NCI-H2081 (cell line): ENCODE data around the gene NT5C3B.
"Not testable (repeated sequence)": the region's sequence is repeated elsewhere in the genome, so short reads cannot be mapped to it uniquely, and the experiment has no call there.

Experiments used
- DNase-seq, 2 experiments: peaks; one replicate each; lab custom pipeline; 2025; lab: John Stamatoyannopoulos, UW

The NT5C3B gene

GRCh38 chr17:41835800-41836549 is at the start of gene NT5C3B:
TSS of gene NT5C3B (minus strand) at chr17:41836232. CDS start at chr17:41836193, 39 bp downstream.
- DNase-seq, result peak; percentile 52 to 63

DNA sequence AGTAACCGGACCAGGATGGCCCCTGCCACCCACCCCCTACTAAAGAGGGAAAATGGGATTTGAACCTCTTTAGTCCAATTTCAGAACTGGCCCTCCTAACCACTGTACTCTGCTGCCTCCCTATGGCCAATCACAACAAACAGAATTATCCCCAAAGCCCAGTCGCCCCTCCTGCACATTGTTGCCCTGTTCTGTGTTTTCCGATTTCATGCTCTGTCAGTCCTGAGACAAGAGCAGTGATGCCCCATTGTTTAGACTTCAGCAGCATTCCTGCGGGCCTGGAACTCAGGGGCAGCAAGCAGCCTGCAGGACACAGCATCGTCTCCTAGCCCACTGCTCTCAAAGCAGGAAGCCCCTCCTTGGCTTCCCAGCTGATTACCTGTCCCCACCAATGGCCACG is 49.7 kb upstream of the NT5C3B start:
- peak in 1 of 2 experiments; percentile 9 for DNase-seq

DNA sequence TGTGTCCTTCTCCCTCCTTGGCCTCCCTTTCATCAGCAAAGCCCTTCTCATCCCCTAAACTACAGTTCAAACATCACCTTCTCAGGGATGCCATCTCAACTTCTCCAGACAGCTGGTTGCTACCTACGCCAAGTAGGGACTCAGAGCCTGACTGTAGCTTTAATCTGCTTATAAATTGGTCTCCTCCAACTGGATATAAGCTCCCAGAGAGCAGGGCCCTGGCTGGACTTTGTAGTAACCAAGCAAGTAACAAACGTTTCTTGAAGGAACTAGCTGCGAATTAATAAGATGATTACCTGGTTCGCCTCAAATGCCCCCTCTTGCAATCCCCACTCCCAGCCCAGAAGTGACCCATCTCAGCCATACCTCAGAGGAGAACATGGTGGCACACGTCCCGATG is 46.7 kb upstream of the NT5C3B start:
- no peak for DNase-seq

DNA sequence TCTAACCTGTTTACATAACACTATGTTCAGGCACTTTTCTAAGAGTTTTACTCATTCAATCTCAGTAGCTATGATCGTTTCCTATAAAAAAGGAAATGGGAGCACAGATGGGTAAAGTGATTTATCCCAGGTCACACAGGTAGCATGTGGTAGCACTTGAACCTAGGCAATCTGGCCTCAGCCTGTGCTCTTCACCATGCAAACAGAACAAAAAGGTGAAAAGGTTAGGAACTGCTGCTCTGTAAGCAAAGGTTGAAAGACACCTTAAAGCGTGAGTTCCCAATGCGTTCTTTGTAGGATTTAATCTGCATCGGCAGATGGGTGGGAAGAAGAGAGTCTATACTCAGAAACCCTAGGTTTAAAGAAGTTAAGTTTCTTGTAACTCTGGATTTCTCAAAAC is 44.1 kb upstream of the NT5C3B start:
- no peak for DNase-seq

DNA sequence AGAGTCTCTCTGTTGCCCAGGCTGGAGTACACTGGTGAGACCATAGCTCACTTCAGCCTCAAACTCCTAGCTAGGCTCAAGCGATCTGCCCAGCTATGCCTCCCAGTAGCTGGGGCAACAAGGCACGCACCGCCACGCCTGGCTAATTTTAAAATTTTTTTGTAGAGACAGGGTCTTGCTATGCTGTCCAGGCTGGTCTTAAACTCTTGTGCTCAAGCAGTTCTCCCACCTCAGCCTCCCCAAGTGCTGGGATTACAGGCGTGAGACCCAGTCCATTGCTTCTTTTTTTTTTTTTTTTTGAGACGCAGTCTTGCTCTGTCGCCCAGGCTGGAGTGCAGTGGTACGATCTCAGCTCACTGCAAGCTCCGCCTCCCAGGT is 38.2 kb upstream of the NT5C3B start:
- not testable (repeated sequence) for DNase-seq

- no peak for DNase-seq
These were observed 37.7 kb upstream of the NT5C3B start for GRCh38 chr17:41873559-41874292.

DNA sequence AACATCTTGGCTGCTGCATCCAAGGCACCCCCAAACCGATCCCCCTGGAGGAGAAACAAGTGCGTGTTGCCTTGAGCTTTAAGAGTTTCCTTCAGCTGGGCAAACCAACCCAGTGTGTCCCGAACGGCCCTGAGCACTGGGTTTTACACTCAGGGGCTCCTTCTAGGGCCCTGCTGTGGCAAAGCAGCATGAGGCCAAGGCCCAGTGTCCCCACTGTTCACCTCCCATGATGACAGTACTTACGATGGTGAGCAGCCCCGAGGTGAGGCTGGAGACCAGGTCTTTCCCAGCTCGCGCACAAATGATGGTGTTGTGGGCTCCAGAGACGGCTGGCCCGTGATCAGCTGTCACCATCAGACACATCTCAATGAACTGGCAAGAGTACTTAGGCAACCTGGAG is 35.8 kb upstream of the NT5C3B start:
- DNase-seq, result no peak

DNA sequence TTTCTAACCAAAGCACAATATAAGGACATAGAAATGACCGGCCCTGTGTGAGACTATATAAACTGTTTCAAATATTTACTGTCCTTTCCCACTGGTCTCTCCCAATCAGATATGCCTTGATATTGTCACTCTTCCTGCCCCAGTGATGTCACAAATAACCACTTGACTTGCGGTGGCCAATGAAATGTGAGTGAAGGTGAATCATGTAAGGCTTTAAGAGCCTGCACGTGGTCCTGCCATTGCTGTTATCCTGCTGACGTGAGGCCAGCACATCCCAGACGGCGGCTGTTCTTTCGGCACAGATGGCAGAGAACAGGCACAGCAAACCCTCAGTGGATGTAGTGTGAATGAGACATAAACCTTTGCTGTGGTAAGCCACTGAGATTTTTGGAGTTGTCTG is 34.6 kb upstream of the NT5C3B start:
- no peak for DNase-seq

DNA sequence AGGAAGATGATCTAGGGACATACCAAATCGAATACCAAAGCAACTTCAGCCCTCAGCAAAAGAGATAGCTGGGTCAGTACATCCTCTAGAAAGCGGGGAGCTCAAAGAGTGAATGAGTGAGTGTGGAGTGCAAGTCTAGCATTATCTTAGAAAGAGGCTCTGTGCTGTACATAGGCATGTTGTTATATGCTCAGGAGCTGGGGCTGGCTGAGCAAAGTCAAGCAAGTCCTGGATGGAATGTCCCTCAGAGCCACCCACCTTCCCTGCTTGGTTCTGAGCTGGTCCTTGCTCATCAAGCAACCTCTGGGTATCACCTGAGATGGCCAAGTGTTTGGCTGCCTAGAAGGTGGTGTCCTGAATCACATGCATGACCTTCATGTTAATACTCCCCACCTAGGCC is 34.1 kb upstream of the NT5C3B start:
- no peak for DNase-seq

- no peak for DNase-seq
These were observed 33.4 kb upstream of the NT5C3B start for GRCh38 chr17:41869426-41869825.

GRCh38 chr17:41868568-41868967 is 32.5 kb upstream of the NT5C3B start:
- no peak for DNase-seq

DNA sequence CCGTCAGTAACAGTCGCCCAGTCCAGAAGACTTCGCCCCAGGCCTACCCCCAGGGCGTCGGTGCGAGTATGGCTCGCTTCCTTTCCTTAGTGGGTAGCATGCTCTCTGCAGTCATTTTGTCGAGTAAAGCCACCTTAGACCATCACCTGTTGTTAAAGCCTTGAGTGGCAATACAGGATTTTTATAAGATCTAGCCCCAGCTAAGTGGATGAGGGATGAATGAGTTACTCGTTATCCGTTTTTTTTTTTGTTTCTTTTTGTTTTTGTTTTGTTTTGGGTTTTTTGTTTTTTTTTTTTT is 29.5 kb upstream of the NT5C3B start:
- DNase-seq, result no peak

DNA sequence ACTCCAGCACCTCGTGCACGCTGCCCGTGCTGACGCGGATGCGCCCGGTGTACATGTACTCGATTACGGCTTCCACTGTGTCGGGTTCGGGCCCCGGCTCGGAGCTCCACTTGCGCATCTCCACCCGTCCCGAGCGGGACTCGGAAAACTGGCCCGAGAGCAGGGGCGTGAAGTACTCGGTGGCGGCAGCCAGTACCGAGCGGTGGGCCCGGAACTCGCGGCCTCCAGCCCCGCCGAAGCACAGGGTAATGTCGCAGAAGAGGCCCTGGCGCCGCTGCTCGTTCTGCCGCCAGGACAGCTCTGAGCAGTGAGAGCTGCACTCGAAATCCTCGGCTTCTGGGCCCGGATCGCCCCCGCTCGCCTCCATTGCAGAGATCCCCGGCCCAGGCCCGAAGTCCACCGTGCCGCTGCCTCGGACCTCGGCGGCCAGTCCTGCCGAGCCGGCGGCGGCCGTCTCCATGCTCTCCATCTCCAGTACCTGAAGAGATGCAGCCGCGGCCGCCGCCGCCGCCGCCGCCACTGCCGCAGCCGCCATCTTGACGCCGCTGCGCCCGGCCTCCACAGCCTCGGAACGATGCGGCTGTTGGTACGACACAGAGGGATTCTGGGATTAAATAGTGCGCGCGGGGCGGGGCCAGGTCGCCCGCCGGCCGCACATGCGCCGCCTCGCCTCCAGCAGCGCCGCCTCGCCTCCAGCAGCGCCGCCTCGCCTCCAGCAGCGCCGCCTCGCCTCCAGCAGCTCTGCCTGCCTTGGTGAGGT is 29.0 kb upstream of the NT5C3B start, which contains the start of gene KLHL11:
TSS of gene KLHL11 (minus strand) at position 588 of the 760 bp plus-strand sequence. CDS start at position 535, 53 bp downstream.
- peak; percentile 91 to 94 for DNase-seq

- DNase-seq, result no peak
These were observed 28.4 kb upstream of the NT5C3B start for GRCh38 chr17:41864498-41864835.

DNA sequence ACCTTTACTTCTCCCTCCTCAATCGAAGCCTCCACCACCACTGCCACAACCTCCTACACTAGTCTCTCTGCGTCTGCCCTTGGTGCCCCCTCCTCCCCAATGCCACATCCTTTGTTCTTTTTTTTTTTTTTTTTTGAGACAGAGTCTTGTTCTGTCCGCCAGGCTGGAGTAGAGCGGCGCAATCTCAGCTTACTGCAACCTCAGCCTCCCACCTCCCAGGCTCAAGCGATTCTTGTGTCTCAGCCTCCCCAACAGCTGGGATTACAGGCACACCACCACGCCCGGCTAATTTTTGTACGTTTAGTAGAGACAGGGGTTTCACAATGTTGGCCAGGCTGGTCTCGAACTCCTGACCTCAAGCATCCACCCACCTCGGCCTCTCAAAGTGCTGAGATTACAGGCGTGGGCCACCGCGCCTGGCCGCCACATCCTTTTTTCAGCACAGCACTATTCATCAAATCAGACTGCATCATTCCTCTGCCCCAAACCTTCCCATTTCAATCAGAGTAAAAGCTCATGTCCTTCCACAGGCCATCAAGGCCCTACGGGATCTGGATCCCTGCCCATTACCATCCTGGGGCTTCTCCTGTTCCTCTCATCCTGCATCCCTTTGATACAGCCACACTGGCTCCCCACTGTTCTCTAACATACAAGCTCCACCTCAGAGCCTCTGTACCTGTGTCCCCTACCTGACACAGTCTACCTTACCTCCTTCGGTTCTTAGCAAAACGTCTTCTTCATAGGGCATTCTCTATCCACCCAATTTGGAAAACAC is 27.2 kb upstream of the NT5C3B start:
- peak; percentile 12 to 48 for DNase-seq

- DNase-seq, result no peak
These were observed 24.4 kb upstream of the NT5C3B start for GRCh38 chr17:41860254-41860931.

DNA sequence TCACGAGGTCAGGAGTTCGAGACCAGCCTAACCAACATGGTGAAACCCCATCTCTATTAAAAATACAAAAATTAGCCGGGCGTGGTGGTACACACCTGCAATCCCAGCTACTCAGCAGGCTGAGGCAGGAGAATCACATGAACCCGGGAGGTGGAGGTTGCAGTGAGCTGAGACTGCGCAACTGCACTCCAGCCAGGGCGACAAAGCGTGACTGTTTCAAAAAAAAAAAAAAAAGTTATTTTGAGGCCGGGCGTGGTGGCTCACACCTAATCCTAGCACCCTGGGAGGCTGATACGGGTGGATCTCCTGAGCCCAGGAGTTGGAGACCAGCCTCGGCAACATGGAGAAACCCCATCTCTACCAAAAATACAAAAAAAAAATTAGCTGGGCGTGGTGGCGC is 15.3 kb upstream of the NT5C3B start:
- DNase-seq, result not testable (repeated sequence)

DNA sequence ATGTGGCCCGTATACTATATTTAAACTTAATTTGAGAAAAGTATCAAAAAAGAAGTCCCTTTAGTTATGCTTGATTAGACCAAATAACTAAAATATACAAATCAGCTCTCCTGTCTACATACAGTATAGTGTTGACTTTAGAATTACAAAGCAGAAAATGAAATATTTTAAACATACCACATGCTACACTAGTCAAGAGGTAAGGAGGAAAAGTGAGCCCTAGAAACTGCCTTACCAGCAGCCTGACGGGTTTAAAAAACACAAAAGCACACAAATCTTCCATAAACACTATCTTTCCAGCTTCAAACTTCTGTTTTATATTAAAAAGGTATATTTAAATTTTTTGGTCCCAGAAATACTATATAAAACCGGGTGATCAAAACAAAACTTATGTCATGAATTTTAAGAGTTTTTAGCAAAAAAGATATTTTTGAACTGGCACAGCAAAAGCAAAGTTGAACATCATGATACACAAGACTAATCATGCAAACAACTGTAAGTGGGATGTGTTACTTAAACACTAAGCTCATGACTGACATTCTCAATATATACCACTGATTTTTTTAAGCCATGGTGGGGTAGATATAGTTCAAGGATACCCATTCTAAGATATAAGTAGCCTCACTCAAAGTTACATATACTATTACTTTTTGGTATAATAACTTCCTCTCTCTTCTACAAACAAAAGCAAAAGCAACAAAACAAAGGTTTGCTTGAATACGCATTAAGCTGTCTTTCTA is 13.4 kb upstream of the NT5C3B start:
- no peak for DNase-seq

GRCh38 chr17:41848788-41849187 is 12.8 kb upstream of the NT5C3B start:
- no peak for DNase-seq

DNA sequence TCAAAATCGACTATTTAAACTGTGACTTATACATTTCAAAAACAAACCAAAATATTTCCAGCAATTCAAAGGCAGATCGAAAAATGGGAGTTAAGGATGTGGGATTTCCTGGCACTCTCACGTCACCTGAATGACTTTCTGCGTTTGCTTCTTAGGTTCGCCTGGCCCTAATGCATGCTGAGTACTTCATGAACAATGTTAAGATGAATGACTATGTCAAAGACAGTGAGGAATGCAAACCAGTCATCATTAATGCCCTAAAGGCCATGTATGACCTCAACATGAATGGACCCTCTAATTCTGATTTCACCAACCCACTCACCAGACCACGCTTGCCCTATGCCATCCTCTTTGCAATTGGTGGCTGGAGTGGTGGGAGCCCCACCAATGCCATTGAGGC is 8.9 kb upstream of the NT5C3B start:
- no peak for DNase-seq

DNA sequence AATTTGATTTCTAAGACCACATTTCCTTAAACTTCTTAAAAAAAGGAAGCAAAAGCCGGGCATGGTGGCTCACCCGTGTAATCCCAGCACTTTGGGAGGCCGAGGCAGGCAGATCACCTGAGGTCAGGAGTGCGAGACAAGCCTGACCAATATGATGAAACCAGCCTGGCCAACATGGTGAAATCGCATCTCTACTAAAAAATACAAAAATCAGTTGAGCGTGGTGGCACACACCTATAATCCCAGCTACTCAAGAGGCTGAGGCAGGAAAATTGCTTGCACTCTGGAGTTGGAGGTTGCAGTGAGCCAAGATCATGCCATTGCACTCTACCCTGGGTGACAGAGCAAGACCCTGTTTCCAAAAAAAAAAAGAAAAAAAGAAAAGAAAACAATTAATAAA is 4.7 kb upstream of the NT5C3B start:
- not testable (repeated sequence) for DNase-seq
